Breast epithelium (tissue), 4 donors: ENCODE measurements around the gene UBE2E1. TPM values are rescaled to one million over a fixed set of nuclear protein-coding genes. Genes with fewer than 3 reads are reported as not detected.
"Not testable (repeated sequence)": the region's sequence is repeated elsewhere in the genome, so short reads cannot be mapped to it uniquely, and the experiment has no call there.

ENCODE experiments used
- DNase-seq, 2 donors: peaks; one replicate each; pipeline ENCODE4 v3.0.0-alpha.2; 2019; ENCODE audit warnings: low spot score in 2 of 2
- H3K27ac ChIP-seq, 2 donors: fragments of 200-600 bp; sonication (generic) in 1 of 2; one replicate each; pipeline ENCODE4 v1.5.1; 2016 to 2019; ENCODE audit warnings: mild to moderate bottlenecking in 1 of 2
- H3K27me3 ChIP-seq, 2 donors: fragments of 200-600 bp; sonication (generic) in 1 of 2; one replicate each; pipeline versions ENCODE4 v1.5.1 to v1.6.0; 2017 to 2019; ENCODE audit warnings: control low read depth in 1 of 2, mild to moderate bottlenecking in 1 of 2
- H3K36me3 ChIP-seq: fragments of 200-600 bp; one replicate; pipeline ENCODE4 v1.5.1; 2019
- H3K4me1 ChIP-seq, 2 donors: fragments of 200-600 bp; sonication (generic); one replicate each; pipeline ENCODE4 v1.5.1; 2016 to 2019; ENCODE audit warnings: control low read depth in 1 of 2
- H3K4me3 ChIP-seq, 3 donors: fragments of 200-600 bp; sonication (generic); 1 replicate in 2 of 3; 2 replicates in 1 of 3; pipeline ENCODE4 v1.5.1; 2016 to 2019; ENCODE audit warnings: mild to moderate bottlenecking in 3 of 3, moderate library complexity in 2 of 3
- H3K9me3 ChIP-seq, 2 donors: fragments of 200-600 bp; sonication (generic) in 1 of 2; one replicate each; pipeline ENCODE4 v1.5.1; 2016 to 2019; ENCODE audit warnings: control low read depth in 1 of 2
- CTCF ChIP-seq, 3 donors: fragments of 450-650 bp; IDR thresholded peaks; one replicate each; pipeline ENCODE4 v1.5.1; 2016 to 2017; ENCODE audit warnings: antibody characterized with exemption in 3 of 3, mild to moderate bottlenecking in 3 of 3, moderate library complexity in 3 of 3
- POLR2A ChIP-seq: fragments of 450-650 bp; IDR thresholded peaks from one replicate; pipeline ENCODE4 v1.6.1; 2016; ENCODE audit warnings: antibody characterized with exemption, mild to moderate bottlenecking, moderate library complexity
- POLR2AphosphoS5 ChIP-seq, 3 donors: sonication (generic); formaldehyde crosslinking; IDR thresholded peaks; one replicate each; pipeline ENCODE4 v1.6.1; 2017; ENCODE audit warnings: antibody characterized with exemption in 3 of 3
- intact Hi-C: fragments of 100-400 bp; cut with DNase I; formaldehyde crosslinking; loops from one replicate; pipeline ENCODE4 v1.15.1; 2023; ENCODE audit warnings: low total_unique reads
- total RNA-seq, 3 donors: library from RNA; depleted of rRNA; stranded (reverse); fragments of >200 nt; gene quantifications; one replicate each; pipeline ENCODE4 v1.1.0, GENCODE V29; 2016

UBE2E1 gene
- total RNA-seq, 3 donors from 2014 or later, result 86.4 to 127 (median 111) TPM

GRCh38 chr3:23909341-23909740, 103.6 kb downstream of the UBE2E1 start:
- Histone ChIP-seq H3K36me3 (no peaks in the 10 kb centered on the region), H3K9me3 (no peaks in the 10 kb centered on the region), H3K4me1 (no peaks in the 10 kb centered on the region), H3K27me3 (no peaks in the 10 kb centered on the region), H3K4me3 (no peak overlapping the region), H3K27ac (no peak overlapping the region)
- no peak for TF ChIP-seq CTCF (IDR thresholded peaks at IDR 0.05)
- no peak for TF ChIP-seq POLR2AphosphoS5 (IDR thresholded peaks at IDR 0.05)
- DNase-seq, result no peak
- intact Hi-C loops, result no loop called here

GRCh38 chr3:23911397-23911796, 105.6 kb downstream of the UBE2E1 start:
- no peaks in the 10 kb centered on the region for H3K9me3 ChIP-seq
- peaks cover 0 to 4% of the 10 kb centered on the region in 2 donors for H3K4me1 ChIP-seq
- no peaks in the 10 kb centered on the region for H3K36me3 ChIP-seq
- intact Hi-C loops, result no loop called here
- no peak for TF ChIP-seq CTCF (IDR thresholded peaks at IDR 0.05)
- TF ChIP-seq POLR2A, result no peak
- no peak for TF ChIP-seq POLR2AphosphoS5 (IDR thresholded peaks at IDR 0.05)
- no peak overlapping the region for H3K4me3 ChIP-seq
- no peak overlapping the region for H3K27ac ChIP-seq
- DNase-seq, result no peak
- no peaks in the 10 kb centered on the region for H3K27me3 ChIP-seq

- H3K9me3 ChIP-seq, DNase-seq, H3K4me3 ChIP-seq, intact Hi-C loops, H3K27me3 ChIP-seq, H3K36me3 ChIP-seq, H3K4me1 ChIP-seq, H3K27ac ChIP-seq: not testable (repeated sequence)
Observed at GRCh38 chr3:23912335-23912734, 106.6 kb downstream of the UBE2E1 start.

GRCh38 chr3:23913182-23913581, 107.4 kb downstream of the UBE2E1 start:
- Histone ChIP-seq H3K9me3 (no peaks in the 10 kb centered on the region), H3K27ac (no peak overlapping the region), H3K36me3 (no peaks in the 10 kb centered on the region), H3K4me3 (no peak overlapping the region), H3K4me1 (peaks cover 0 to 4% of the 10 kb centered on the region in 2 donors), H3K27me3 (no peaks in the 10 kb centered on the region)
- TF ChIP-seq POLR2AphosphoS5 (IDR thresholded peaks at IDR 0.05), result no peak
- no peak for TF ChIP-seq CTCF (IDR thresholded peaks at IDR 0.05)
- TF ChIP-seq POLR2A, result no peak
- intact Hi-C loops, result no loop called here
- no peak for DNase-seq

- H3K27ac ChIP-seq, result no peak overlapping the region
- H3K36me3 ChIP-seq, result no peaks in the 10 kb centered on the region
- no peak for TF ChIP-seq POLR2AphosphoS5 (IDR thresholded peaks at IDR 0.05)
- TF ChIP-seq POLR2A, result no peak
- no peak for TF ChIP-seq CTCF (IDR thresholded peaks at IDR 0.05)
- H3K9me3 ChIP-seq, result no peaks in the 10 kb centered on the region
- DNase-seq, result no peak
- intact Hi-C loops, result no loop called here
- no peaks in the 10 kb centered on the region for H3K27me3 ChIP-seq
- peaks cover 0 to 4% of the 10 kb centered on the region in 2 donors for H3K4me1 ChIP-seq
- no peak overlapping the region for H3K4me3 ChIP-seq
Observed at GRCh38 chr3:23913873-23914743, 108.4 kb downstream of the UBE2E1 start.
